ENCODE data around the gene ZNF729.
"Not testable (repeated sequence)": the region's sequence is repeated elsewhere in the genome, so short reads cannot be mapped to it uniquely, and the experiment has no call there.

The ZNF729 gene

GRCh38 chr19:22286151-22286810 is at the start of gene ZNF729:
Gene ZNF729 (plus strand): TSS chr19:22286441. CDS start chr19:22286526, 85 bp downstream.
- DNase-seq (ENCODE audit: low spot score): no peak

GRCh38 chr19:22256856-22257255 is 29.4 kb upstream of the ZNF729 start:
- DNase-seq (ENCODE audit: low spot score): no peak

GRCh38 chr19:22257381-22257780 is 28.9 kb upstream of the ZNF729 start:
- DNase-seq (ENCODE audit: low spot score): no peak

- DNase-seq (ENCODE audit: low spot score): no peak
Measured at GRCh38 chr19:22257916-22258315, 28.3 kb upstream of the ZNF729 start.

GRCh38 chr19:22260499-22260898 is 25.7 kb upstream of the ZNF729 start:
- no peak for DNase-seq (ENCODE audit: low spot score)

GRCh38 chr19:22261596-22261995 is 24.6 kb upstream of the ZNF729 start:
- no peak for DNase-seq (ENCODE audit: low spot score)

GRCh38 chr19:22263121-22263520 is 23.1 kb upstream of the ZNF729 start:
- no peak for DNase-seq (ENCODE audit: low spot score)

GRCh38 chr19:22321554-22321953 is 35.3 kb downstream of the ZNF729 start:
- DNase-seq (ENCODE audit: low spot score): not testable (repeated sequence)

- DNase-seq (ENCODE audit: low spot score): no peak
Measured at GRCh38 chr19:22326219-22326618, 40.0 kb downstream of the ZNF729 start.

- no peak for DNase-seq (ENCODE audit: low spot score)
Measured at GRCh38 chr19:22327321-22327720, 41.1 kb downstream of the ZNF729 start.

GRCh38 chr19:22331521-22331920 is 45.3 kb downstream of the ZNF729 start:
- no peak for DNase-seq (ENCODE audit: low spot score)

- no peak for DNase-seq (ENCODE audit: low spot score)
Measured at GRCh38 chr19:22332924-22333323, 46.7 kb downstream of the ZNF729 start.

- no peak for DNase-seq (ENCODE audit: low spot score)
Measured at GRCh38 chr19:22335716-22336115, 49.5 kb downstream of the ZNF729 start.

- no peak for DNase-seq (ENCODE audit: low spot score)
Measured at GRCh38 chr19:22354665-22355064, 68.4 kb downstream of the ZNF729 start.
